Measurements from ENCODE around the gene FGF5. TPM values are rescaled to one million over a fixed set of nuclear protein-coding genes. Genes with fewer than 3 reads are reported as not detected.
"Not testable (repeated sequence)": the region's sequence is repeated elsewhere in the genome, so short reads cannot be mapped to it uniquely, and the experiment has no call there.

The FGF5 gene
- total RNA-seq, 1 experiment from 2014 or later = not detected

GRCh38 chr4:80313627-80314026 is 47.2 kb downstream of the FGF5 start:
- ChIA-PET CTCF (interaction anchor here (1.6 kb wide), 1 partner anchor 9 kb away, joined by 5 read pairs; no protein-coding TSS in a partner anchor), RAD21 (ENCODE audit: low non-redundant PET in 1 of 2, low total read pairs in 2 of 2, uncharacterized antibody in 2 of 2, unreplicated experiment in 2 of 2) (no interaction called here), POLR2A (no interaction called here)
- no peak overlapping the region for H3K4me2 ChIP-seq (ENCODE audit: low read length)
- no peaks in the 10 kb centered on the region for H3K4me1 ChIP-seq (ENCODE audit: control insufficient read depth in 1 of 2, insufficient read depth in 2 of 2, low read length in 2 of 2)
- no peak overlapping the region for H3K4me3 ChIP-seq (replicated peaks in 1 of 2; ENCODE audit: low read depth in 1 of 2, low read length in 2 of 2)
- intact Hi-C loops (cut with micrococcal nuclease) = no loop called here
- ATAC-seq (no peak), DNase-seq (ENCODE audit: low read depth, low spot score) (no peak)
- no peak overlapping the region for H3K9ac ChIP-seq (ENCODE audit: low read length)
- no peaks in the 10 kb centered on the region for H3K9me3 ChIP-seq (ENCODE audit: control insufficient read depth in 1 of 2, insufficient read depth in 1 of 2, low read depth in 1 of 2, low read length in 2 of 2)
- H3K27ac ChIP-seq (ENCODE audit: low read depth, low read length) = no peak overlapping the region
- no peaks in the 10 kb centered on the region for H4K20me1 ChIP-seq (ENCODE audit: insufficient read depth)
- no peaks in the 10 kb centered on the region for H3K79me2 ChIP-seq (ENCODE audit: insufficient read depth, low read length)
- no peaks in the 10 kb centered on the region for H3K36me3 ChIP-seq (ENCODE audit: control insufficient read depth in 1 of 2, insufficient read depth in 2 of 2, low read length in 2 of 2)
- H3K27me3 ChIP-seq (ENCODE audit: insufficient read depth, low read length) = peaks cover 56% of the 10 kb centered on the region
- H3K9me2 ChIP-seq (ENCODE audit: insufficient read depth) = no peaks in the 10 kb centered on the region
- TF ChIP-seq YY1 (IDR thresholded peaks at IDR 0.05; ENCODE audit: extremely low read depth, insufficient replicate concordance, low read depth, low read length) (no peak), CEBPB (IDR thresholded peaks at IDR 0.05; ENCODE audit: low read depth) (no peak), EZH2 (IDR thresholded peaks at IDR 0.05) (no peak), TCF7L2 (IDR thresholded peaks at IDR 0.05; ENCODE audit: borderline replicate concordance, extremely low read depth, insufficient read depth, insufficient read length) (no peak)
- BruUV-seq (replicated peaks) = no TSS peak
- no peak overlapping the region for H2AFZ ChIP-seq (ENCODE audit: low read depth, low read length, poor library complexity, severe bottlenecking)

DNA sequence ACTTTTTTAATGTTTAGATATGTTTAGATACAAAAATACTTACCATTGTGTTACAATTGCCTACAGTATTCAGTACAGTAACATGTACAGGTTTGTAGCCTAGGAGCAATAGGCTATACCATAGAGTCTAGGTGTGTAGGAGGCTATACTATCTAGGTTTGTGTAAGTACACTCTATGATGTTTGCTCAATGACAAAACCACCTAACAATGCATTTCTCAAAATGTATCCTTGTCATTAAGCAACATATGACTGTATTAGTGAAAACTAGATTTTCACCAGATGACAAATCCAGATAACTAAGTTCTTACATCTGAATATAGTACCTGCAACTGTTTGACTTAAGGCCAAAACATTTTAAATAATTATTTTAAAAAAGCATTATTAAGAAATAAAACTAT is 49.4 kb downstream of the FGF5 start:
- H2AFZ ChIP-seq (ENCODE audit: low read depth, low read length, poor library complexity, severe bottlenecking); H4K20me1 ChIP-seq (ENCODE audit: insufficient read depth): not testable (repeated sequence)

More for the DNA sequence above, 49.4 kb downstream of the FGF5 start:
- H3K9me2 ChIP-seq (ENCODE audit: insufficient read depth); RAD21 ChIA-PET (ENCODE audit: low non-redundant PET in 1 of 2, low total read pairs in 2 of 2, uncharacterized antibody in 2 of 2, unreplicated experiment in 2 of 2); intact Hi-C loops (cut with micrococcal nuclease); H3K4me2 ChIP-seq (ENCODE audit: low read length); H3K79me2 ChIP-seq (ENCODE audit: insufficient read depth, low read length); DNase-seq (ENCODE audit: low read depth, low spot score); H3K9me3 ChIP-seq (ENCODE audit: control insufficient read depth in 1 of 2, insufficient read depth in 1 of 2, low read depth in 1 of 2, low read length in 2 of 2); H3K36me3 ChIP-seq (ENCODE audit: control insufficient read depth in 1 of 2, insufficient read depth in 2 of 2, low read length in 2 of 2); H3K9ac ChIP-seq (ENCODE audit: low read length); H3K27ac ChIP-seq (ENCODE audit: low read depth, low read length); ATAC-seq; POLR2A ChIA-PET; BruUV-seq (replicated peaks); H3K4me1 ChIP-seq (ENCODE audit: control insufficient read depth in 1 of 2, insufficient read depth in 2 of 2, low read length in 2 of 2); H3K4me3 ChIP-seq (replicated peaks in 1 of 2; ENCODE audit: low read depth in 1 of 2, low read length in 2 of 2); CTCF ChIA-PET: not testable (repeated sequence)
- H3K27me3 ChIP-seq (ENCODE audit: insufficient read depth, low read length) = peaks cover 52% of the 10 kb centered on the region
